ENCODE data around the gene NFATC2.

- no peak for TF ChIP-seq POLR2A (IDR thresholded peaks at IDR 0.05; ENCODE audit: control extremely low read depth in 1 of 2, low read depth in 2 of 2, low read length in 2 of 2)
- TF ChIP-seq CTCF (IDR thresholded peaks at IDR 0.05; ENCODE audit: control extremely low read depth in 1 of 3, insufficient read depth in 1 of 3, low read depth in 1 of 3, low read length in 3 of 3), result no peak
- no peak for TF ChIP-seq RAD21 (IDR thresholded peaks at IDR 0.05 in 1 of 2, conservative IDR thresholded peaks at IDR 0.05 in 1 of 2; ENCODE audit: low read depth in 2 of 2, low read length in 2 of 2)
- TF ChIP-seq CEBPB (IDR thresholded peaks at IDR 0.05; ENCODE audit: low read depth, low read length), result no peak
- TF ChIP-seq MAX (IDR thresholded peaks at IDR 0.05), result no peak
- no peak for TF ChIP-seq PHF8 (conservative IDR thresholded peaks at IDR 0.05; ENCODE audit: low read depth, low read length)
- TF ChIP-seq NRF1 (IDR thresholded peaks at IDR 0.05; ENCODE audit: low read depth, low read length), result no peak
- no peak for TF ChIP-seq SAP30 (IDR thresholded peaks at IDR 0.05; ENCODE audit: insufficient read depth, insufficient replicate concordance, low read length)
- no peak for TF ChIP-seq BRCA1 (IDR thresholded peaks at IDR 0.05; ENCODE audit: low read depth, low read length)
- TF ChIP-seq ZNF274 (IDR thresholded peaks at IDR 0.05; ENCODE audit: borderline replicate concordance, extremely low read depth, low read length), result no peak
These were observed 155.9 kb downstream of the NFATC2 start for GRCh38 chr20:51386586-51386985.
